Stomach (tissue), 9 donors: Measurements from ENCODE around the gene TEX19. TPM values are rescaled to one million over a fixed set of nuclear protein-coding genes. Genes with fewer than 3 reads are reported as not detected.

Source experiments
- DNase-seq, 2 donors: peaks; one replicate each; pipeline versions ENCODE4 v3.0.0 to v3.0.0-alpha.2; 2013 to 2019
- H3K27ac ChIP-seq, 5 donors: fragments of 200-600 bp in 4 of 5; sonication (generic) in 4 of 5; one replicate each; pipeline ENCODE4 v1.5.1; 2013 to 2019; ENCODE audit warnings: mild to moderate bottlenecking in 1 of 5, moderate library complexity in 1 of 5
- H3K27me3 ChIP-seq, 3 donors: fragments of 200-600 bp; sonication (generic); one replicate each; pipeline ENCODE4 v1.5.1; 2017 to 2019; ENCODE audit warnings: mixed run types in 1 of 3
- H3K36me3 ChIP-seq, 4 donors: fragments of 200-600 bp; sonication (generic); 1 replicate in 3 of 4; 2 replicates in 1 of 4; pipeline ENCODE4 v1.5.1; 2016 to 2019
- H3K4me1 ChIP-seq, 4 donors: fragments of 200-600 bp; sonication (generic); one replicate each; pipeline ENCODE4 v1.5.1; 2016 to 2019
- H3K4me3 ChIP-seq, 4 donors: fragments of 200-600 bp; sonication (generic) in 3 of 4; one replicate each; pipeline ENCODE4 v1.5.1; 2016 to 2019; ENCODE audit warnings: mild to moderate bottlenecking in 1 of 4
- H3K9me3 ChIP-seq, 4 donors: fragments of 200-600 bp; sonication (generic); one replicate each; pipeline ENCODE4 v1.5.1; 2016 to 2019
- EP300 ChIP-seq: sonication (generic); formaldehyde crosslinking; IDR thresholded peaks from one replicate; pipeline ENCODE4 v1.6.1; 2017; ENCODE audit warnings: antibody characterized with exemption
- POLR2A ChIP-seq, 4 donors: fragments of 450-650 bp; IDR thresholded peaks; one replicate each; pipeline ENCODE4 v1.6.1; 2016; ENCODE audit warnings: antibody characterized with exemption in 4 of 4, control low read depth in 2 of 4, mild to moderate bottlenecking in 1 of 4, moderate library complexity in 1 of 4
- POLR2AphosphoS5 ChIP-seq, 3 donors: sonication (generic); formaldehyde crosslinking; IDR thresholded peaks; one replicate each; pipeline ENCODE4 v1.6.1; 2016; ENCODE audit warnings: antibody characterized with exemption in 3 of 3
- WGBS, 5 donors: extraction: QIAGEN DNeasy Blood & Tissue Kit in 3 of 5; methylation state at CpG; one replicate each; pipeline versions ENCODE4 v1.1.5 to v1.1.7; 2013 to 2018; 5-methylcytosine and 5-hydroxymethylcytosine counted together
- intact Hi-C: fragments of 100-400 bp; cut with DNase I; formaldehyde crosslinking; loops from one replicate; pipeline ENCODE4 v1.15.1; 2023; ENCODE audit warnings: low total_unique reads
- polyA plus RNA-seq, 3 donors: library from polyadenylated mRNA; stranded (reverse); fragments of 200-250 nt; gene quantifications; one replicate each; pipeline ENCODE4 v1.2.3, GENCODE V29; 2013
- total RNA-seq, 5 donors: library from RNA; depleted of rRNA; stranded (reverse); fragments of >200 nt; gene quantifications; one replicate each; pipeline versions ENCODE4 v1.1.0 to v1.2.3, GENCODE V29; 2014 to 2016
- TF ChIP-seq, protein P1 (sequence below), 7 experiments: fragments of 450-650 bp in 4 of 7; fragments of 200-600 bp in 3 of 7; sonication (generic) in 3 of 7; IDR thresholded peaks; one replicate each; pipeline ENCODE4 v1.5.1; 2016 to 2019; ENCODE audit warnings: antibody characterized with exemption in 7 of 7, control low read depth in 2 of 7, mild to moderate bottlenecking in 1 of 7
- donor health status: healthy with polysubstance abuse.
- donor health status: Bipolar disorder and iron deficiency.
- donor health status: healthy.

Gene TEX19
- total and polyA plus RNA-seq, 8 donors = not detected

- peaks cover 0 to 24% (median 4%) of the 10 kb centered on the region in 3 donors for H3K27me3 ChIP-seq
Observed at GRCh38 chr17:82324566-82325285, 34.3 kb upstream of the TEX19 start.

DNA sequence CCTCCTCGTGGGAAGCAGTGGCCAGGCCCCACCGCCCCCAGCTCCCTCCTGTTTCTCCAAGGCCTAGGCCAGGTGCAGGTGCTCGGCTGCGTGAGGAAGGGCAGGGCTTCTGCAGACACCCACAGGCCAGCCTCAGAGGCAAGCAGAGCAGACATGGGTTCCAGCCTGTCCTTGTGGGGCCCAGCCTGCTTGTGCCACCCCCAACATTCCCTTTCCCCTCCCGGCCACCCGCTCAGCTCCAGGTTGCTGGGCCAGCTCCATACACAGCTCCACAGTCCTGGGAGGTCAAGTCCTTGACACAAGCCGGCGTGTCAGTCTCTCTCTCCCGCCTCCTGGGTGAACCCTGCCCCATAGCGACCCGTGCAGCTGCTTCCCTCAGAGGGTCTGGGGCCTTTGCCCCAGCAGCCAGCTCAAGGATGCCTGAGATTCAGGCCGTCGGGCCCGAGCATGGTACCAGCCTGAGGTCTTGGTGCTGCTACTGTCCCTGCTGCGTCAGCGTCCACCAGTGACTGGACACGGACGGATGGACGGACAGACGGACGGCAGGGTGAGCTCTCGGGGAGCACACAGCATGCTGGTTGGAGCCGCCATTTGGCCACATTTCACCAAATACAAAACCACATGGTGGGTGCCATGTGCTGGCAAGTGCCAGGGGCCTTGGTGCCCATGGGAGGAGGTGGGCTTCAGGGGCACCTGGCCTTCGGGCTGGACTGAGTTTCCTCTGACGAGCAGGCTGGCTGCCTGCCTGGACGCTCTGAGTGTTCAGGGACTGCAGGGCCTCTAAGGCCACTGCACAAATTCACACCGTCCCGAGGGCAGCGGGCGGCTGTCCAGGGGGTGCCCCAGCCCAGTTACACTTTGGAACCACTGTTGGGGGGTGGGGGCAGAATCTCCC is 33.5 kb upstream of the TEX19 start:
- peaks cover 0 to 34% (median 8%) of the 10 kb centered on the region in 4 donors for H3K36me3 ChIP-seq
- peaks cover 12 to 50% (median 44%) of the 10 kb centered on the region in 4 donors for H3K4me1 ChIP-seq
- H3K27me3 ChIP-seq = peaks cover 0 to 17% (median 4%) of the 10 kb centered on the region in 3 donors
- no peak overlapping the region for H3K4me3 ChIP-seq
- no peak for DNase-seq
- H3K27ac ChIP-seq = no peak overlapping the region
- intact Hi-C loops = no loop called here
- 87 to 91% (median 89%) methylated on average over 18 to 30 of the region's 30 CpGs for WGBS, 5 donors
- TF ChIP-seq POLR2A (IDR thresholded peaks at IDR 0.05) (no peak), POLR2AphosphoS5 (IDR thresholded peaks at IDR 0.05) (no peak), EP300 (no peak)
- TF ChIP-seq, protein P1, sequence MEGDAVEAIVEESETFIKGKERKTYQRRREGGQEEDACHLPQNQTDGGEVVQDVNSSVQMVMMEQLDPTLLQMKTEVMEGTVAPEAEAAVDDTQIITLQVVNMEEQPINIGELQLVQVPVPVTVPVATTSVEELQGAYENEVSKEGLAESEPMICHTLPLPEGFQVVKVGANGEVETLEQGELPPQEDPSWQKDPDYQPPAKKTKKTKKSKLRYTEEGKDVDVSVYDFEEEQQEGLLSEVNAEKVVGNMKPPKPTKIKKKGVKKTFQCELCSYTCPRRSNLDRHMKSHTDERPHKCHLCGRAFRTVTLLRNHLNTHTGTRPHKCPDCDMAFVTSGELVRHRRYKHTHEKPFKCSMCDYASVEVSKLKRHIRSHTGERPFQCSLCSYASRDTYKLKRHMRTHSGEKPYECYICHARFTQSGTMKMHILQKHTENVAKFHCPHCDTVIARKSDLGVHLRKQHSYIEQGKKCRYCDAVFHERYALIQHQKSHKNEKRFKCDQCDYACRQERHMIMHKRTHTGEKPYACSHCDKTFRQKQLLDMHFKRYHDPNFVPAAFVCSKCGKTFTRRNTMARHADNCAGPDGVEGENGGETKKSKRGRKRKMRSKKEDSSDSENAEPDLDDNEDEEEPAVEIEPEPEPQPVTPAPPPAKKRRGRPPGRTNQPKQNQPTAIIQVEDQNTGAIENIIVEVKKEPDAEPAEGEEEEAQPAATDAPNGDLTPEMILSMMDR (IDR thresholded peaks at IDR 0.05) = no peak
- no peaks in the 10 kb centered on the region for H3K9me3 ChIP-seq

More at GRCh38 chr17:82324566-82325285, 34.3 kb upstream of the TEX19 start:
- Histone ChIP-seq H3K4me3 (no peak overlapping the region), H3K9me3 (no peaks in the 10 kb centered on the region), H3K27ac (no peak overlapping the region), H3K36me3 (peaks cover 0 to 34% (median 8%) of the 10 kb centered on the region in 4 donors), H3K4me1 (peaks cover 6 to 42% (median 36%) of the 10 kb centered on the region in 4 donors)
- TF ChIP-seq EP300 = no peak
- no peak for TF ChIP-seq POLR2AphosphoS5 (IDR thresholded peaks at IDR 0.05)
- no peak for TF ChIP-seq POLR2A (IDR thresholded peaks at IDR 0.05)
- TF ChIP-seq, protein P1 (IDR thresholded peaks at IDR 0.05) = no peak
- DNase-seq = peak in 1 of 2 donors; percentile 56
- intact Hi-C loops = loop anchor here (5.0 kb wide), 1 partner anchor 92 kb away; no protein-coding TSS in a partner anchor
- WGBS, 5 donors = 37 to 53% (median 48%) methylated on average over 15 to 25 of the region's 25 CpGs

DNA sequence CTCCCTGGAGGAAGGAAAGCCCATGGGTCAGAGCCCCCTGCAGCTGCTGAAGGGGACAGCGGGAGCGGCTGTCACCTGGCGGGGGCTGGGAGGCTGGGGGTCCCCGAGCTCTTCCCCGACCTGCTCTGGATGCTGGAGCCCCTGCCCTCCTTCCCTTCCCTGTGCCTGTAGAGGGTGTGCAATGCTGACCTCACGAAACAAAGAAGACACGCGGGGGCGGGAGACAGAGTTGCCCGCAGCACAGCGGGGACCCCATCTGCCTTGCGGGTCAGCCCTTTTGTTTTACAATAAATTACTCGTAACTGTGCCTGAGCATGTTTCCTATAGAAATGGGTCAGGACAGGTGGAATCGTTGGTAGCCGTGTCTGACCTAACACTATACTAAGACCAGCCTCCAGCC is 31.8 kb upstream of the TEX19 start:
- no peak for DNase-seq
- intact Hi-C loops = no loop called here
- no peak overlapping the region for H3K27ac ChIP-seq

More for the DNA sequence above, 31.8 kb upstream of the TEX19 start:
- WGBS, 5 donors = 79 to 87% (median 83%) methylated on average over 15 of the region's 15 CpGs
- H3K36me3 ChIP-seq = peaks cover 0 to 26% (median 8%) of the 10 kb centered on the region in 4 donors
- H3K4me3 ChIP-seq = no peak overlapping the region
- H3K27me3 ChIP-seq = peaks cover 0 to 12% (median 0%) of the 10 kb centered on the region in 3 donors
- H3K4me1 ChIP-seq = peaks cover 12 to 56% (median 51%) of the 10 kb centered on the region in 4 donors
- H3K9me3 ChIP-seq = no peaks in the 10 kb centered on the region
- TF ChIP-seq POLR2A (IDR thresholded peaks at IDR 0.05) (no peak), EP300 (no peak), POLR2AphosphoS5 (IDR thresholded peaks at IDR 0.05) (no peak)
- TF ChIP-seq, protein P1 (IDR thresholded peaks at IDR 0.05) = no peak
